H1 (cell line): Measurements from ENCODE around the gene SLC25A17.
"Not testable (repeated sequence)": the region's sequence is repeated elsewhere in the genome, so short reads cannot be mapped to it uniquely, and the experiment has no call there.

Experiments
- CHD2 ChIP-seq: IDR thresholded peaks from 2 replicates; pipeline ENCODE4 v1.6.1; 2012; ENCODE audit warnings: low read length, improper control_type of control experiment
- EZH2 ChIP-seq: fragments of 200-600 bp; sonication (generic); IDR thresholded peaks from 2 replicates; pipeline ENCODE4 v1.7.1; 2012; ENCODE audit warnings: low read depth, mild to moderate bottlenecking, moderate library complexity, low read length, inconsistent platforms; ENCODE audit not compliant: severe bottlenecking
- HDAC6 ChIP-seq: IDR thresholded peaks from one replicate; pipeline ENCODE4 v1.7.1; 2012; ENCODE audit warnings: low read depth, mild to moderate bottlenecking, inconsistent platforms, low read length, moderate library complexity
- JUN ChIP-seq: IDR thresholded peaks from 2 replicates; pipeline ENCODE4 v1.6.1; 2011; ENCODE audit warnings: low read depth, mild to moderate bottlenecking, improper control_type of control experiment, low read length
- NRF1 ChIP-seq: IDR thresholded peaks from 2 replicates; pipeline ENCODE4 v1.6.1; 2011; ENCODE audit warnings: mild to moderate bottlenecking, low read depth, low read length, improper control_type of control experiment
- POLR2A ChIP-seq, 2 experiments: IDR thresholded peaks; 1 replicate in 1 of 2; 2 replicates in 1 of 2; pipeline ENCODE4 v1.6.1; 2011; ENCODE audit warnings: low read depth in 2 of 2, low read length in 2 of 2, mild to moderate bottlenecking in 2 of 2; ENCODE audit errors: control extremely low read depth in 1 of 2
- RBBP5 ChIP-seq: IDR thresholded peaks from 2 replicates; pipeline ENCODE4 v1.7.1; 2012; ENCODE audit warnings: low read depth, mild to moderate bottlenecking, inconsistent platforms, low read length, moderate library complexity, borderline replicate concordance
- SAP30 ChIP-seq: fragments of 300-600 bp; sonication (generic); IDR thresholded peaks from 2 replicates; pipeline ENCODE4 v1.7.1; 2012; ENCODE audit warnings: low read length, moderate library complexity, mild to moderate bottlenecking, inconsistent platforms; ENCODE audit not compliant: insufficient read depth, insufficient replicate concordance
- TBP ChIP-seq: IDR thresholded peaks from 2 replicates; pipeline ENCODE4 v1.6.1; 2011; ENCODE audit warnings: low read depth, low read length, improper control_type of control experiment
- YY1 ChIP-seq: IDR thresholded peaks from 2 replicates; pipeline ENCODE4 v1.6.1; 2011; ENCODE audit warnings: low read depth, mild to moderate bottlenecking, low read length
- TF ChIP-seq, protein P1 (sequence below), 3 experiments: IDR thresholded peaks; 1 replicate in 2 of 3; 2 replicates in 1 of 3; pipeline versions ENCODE4 v1.5.1 to v1.6.1; 2011; ENCODE audit warnings: low read length in 3 of 3, mild to moderate bottlenecking in 3 of 3, inconsistent platforms in 2 of 3, low read depth in 1 of 3, moderate library complexity in 1 of 3; ENCODE audit not compliant: insufficient read depth in 1 of 3; ENCODE audit errors: control extremely low read depth in 1 of 3

DNA sequence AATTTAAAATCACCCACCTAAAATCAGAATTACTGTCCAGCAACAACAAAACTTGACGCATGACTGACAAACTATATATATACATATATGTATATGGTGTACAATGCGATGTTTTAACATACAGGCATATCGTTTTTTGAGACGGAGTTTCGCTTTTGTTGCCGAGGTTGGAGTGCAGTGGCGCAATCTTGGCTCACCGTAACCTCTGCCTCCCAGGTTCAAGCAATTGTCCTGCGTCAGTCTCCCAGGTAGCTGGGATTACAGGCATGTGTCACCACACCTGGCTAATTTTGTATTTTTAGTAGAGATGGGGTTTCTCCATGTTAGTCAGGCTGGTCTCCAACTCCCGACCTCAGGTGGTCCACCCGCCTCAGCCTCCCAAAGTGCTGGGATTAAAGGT lies 26.7 kb upstream of the SLC25A17 start:
- not testable (repeated sequence) for TF ChIP-seq HDAC6; POLR2A (IDR thresholded peaks at IDR 0.05; ENCODE audit: control extremely low read depth in 1 of 2, low read depth in 2 of 2, low read length in 2 of 2); RBBP5; CHD2; YY1; SAP30; NRF1; TBP; JUN; EZH2
- TF ChIP-seq, protein P1, sequence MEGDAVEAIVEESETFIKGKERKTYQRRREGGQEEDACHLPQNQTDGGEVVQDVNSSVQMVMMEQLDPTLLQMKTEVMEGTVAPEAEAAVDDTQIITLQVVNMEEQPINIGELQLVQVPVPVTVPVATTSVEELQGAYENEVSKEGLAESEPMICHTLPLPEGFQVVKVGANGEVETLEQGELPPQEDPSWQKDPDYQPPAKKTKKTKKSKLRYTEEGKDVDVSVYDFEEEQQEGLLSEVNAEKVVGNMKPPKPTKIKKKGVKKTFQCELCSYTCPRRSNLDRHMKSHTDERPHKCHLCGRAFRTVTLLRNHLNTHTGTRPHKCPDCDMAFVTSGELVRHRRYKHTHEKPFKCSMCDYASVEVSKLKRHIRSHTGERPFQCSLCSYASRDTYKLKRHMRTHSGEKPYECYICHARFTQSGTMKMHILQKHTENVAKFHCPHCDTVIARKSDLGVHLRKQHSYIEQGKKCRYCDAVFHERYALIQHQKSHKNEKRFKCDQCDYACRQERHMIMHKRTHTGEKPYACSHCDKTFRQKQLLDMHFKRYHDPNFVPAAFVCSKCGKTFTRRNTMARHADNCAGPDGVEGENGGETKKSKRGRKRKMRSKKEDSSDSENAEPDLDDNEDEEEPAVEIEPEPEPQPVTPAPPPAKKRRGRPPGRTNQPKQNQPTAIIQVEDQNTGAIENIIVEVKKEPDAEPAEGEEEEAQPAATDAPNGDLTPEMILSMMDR (IDR thresholded peaks at IDR 0.05; ENCODE audit: control extremely low read depth in 1 of 3, insufficient read depth in 1 of 3, low read depth in 1 of 3, low read length in 3 of 3), result not testable (repeated sequence)
